Astrocyte of the cerebellum (primary cell): ENCODE data around the gene BANK1.

Experiments used
- DNase-seq: peaks from one replicate; pipeline ENCODE4 v3.0.0-alpha.2; 2011; ENCODE audit warnings: low read depth
- H3K4me3 ChIP-seq: 2 replicates; pipeline ENCODE4 v1.5.1; 2011; ENCODE audit warnings: mild to moderate bottlenecking, low read depth, low read length, moderate library complexity
- CTCF ChIP-seq: IDR thresholded peaks from 2 replicates; pipeline ENCODE4 v1.5.1; 2012; ENCODE audit warnings: low read length, low read depth, moderate library complexity, mild to moderate bottlenecking; ENCODE audit errors: missing control alignments
- in situ Hi-C: cut with HindIII; loops from 2 replicates; pipeline ENCODE4 v1.10.0; 2017; ENCODE audit warnings: low sequenced_read_pairs

The BANK1 gene

GRCh38 chr4:102120846-102121245 is 330.3 kb downstream of the BANK1 start:
- no peak overlapping the region for H3K4me3 ChIP-seq
- in situ Hi-C loops = no loop called here
- no peak for TF ChIP-seq CTCF
- no peak for DNase-seq
